Erythroblast (primary cell): ENCODE results near the gene LKAAEAR1.

Experiments
- GATA1 ChIP-seq: IDR thresholded peaks from 2 replicates; pipeline ENCODE4 v1.6.1; 2011; ENCODE audit warnings: low read depth, mild to moderate bottlenecking, control low read depth, low read length, moderate library complexity
- POLR2A ChIP-seq: IDR thresholded peaks from 2 replicates; pipeline ENCODE4 v1.6.1; 2011; ENCODE audit warnings: mild to moderate bottlenecking, low read length

GRCh38 chr20:64074184-64074789 lies 9.9 kb downstream of the LKAAEAR1 start:
- TF ChIP-seq POLR2A, result no peak
- TF ChIP-seq GATA1, result no peak
